Upper lobe of right lung (tissue), 1 donor: ENCODE data around the gene NCR3LG1. TPM values are rescaled to one million over a fixed set of nuclear protein-coding genes. Genes with fewer than 3 reads are reported as not detected.

Experiments
- ATAC-seq: fragments of 200-7000 bp; cut with Tn5 transposase; one replicate; pipeline ENCODE4 v1.9.1; 2020; ENCODE audit warnings: mild to moderate bottlenecking, moderate library complexity
- DNase-seq: peaks from one replicate; pipeline ENCODE4 v3.0.0-alpha.2; 2020
- H3K27ac ChIP-seq: fragments of 200-600 bp; one replicate; pipeline ENCODE4 v1.8.0; 2022
- H3K27me3 ChIP-seq: fragments of 200-600 bp; one replicate; pipeline ENCODE4 v1.8.0; 2022; ENCODE audit warnings: mild to moderate bottlenecking
- H3K36me3 ChIP-seq: fragments of 200-600 bp; one replicate; pipeline ENCODE4 v1.8.0; 2022
- H3K4me1 ChIP-seq: fragments of 200-600 bp; one replicate; pipeline ENCODE4 v1.8.0; 2022
- H3K4me3 ChIP-seq: fragments of 200-600 bp; one replicate; pipeline ENCODE4 v1.8.0; 2022; ENCODE audit warnings: mild to moderate bottlenecking
- H3K9me3 ChIP-seq: fragments of 200-600 bp; one replicate; pipeline ENCODE4 v1.8.0; 2022
- CTCF ChIP-seq: fragments of 200-600 bp; IDR thresholded peaks from one replicate; pipeline ENCODE4 v1.8.0; 2022; ENCODE audit warnings: antibody characterized with exemption
- intact Hi-C: fragments of 100-400 bp; cut with DNase I; formaldehyde crosslinking; loops from one replicate; pipeline ENCODE4 v1.11.0; 2022
- total RNA-seq: library from RNA; stranded (reverse); fragmentation: NEBNext Ultra II Directional; extraction: Animal tissue kit (Norgen Biotek cat#: 25700); gene quantifications from one replicate; pipeline ENCODE4 v1.2.1, GENCODE V29; 2021
- donor health status: DM: no; HTN: yes; CAD: no; lungs with severe emphysema.

Gene NCR3LG1
- total RNA-seq, 1 donor from 2014 or later, result 5.6 TPM

- peaks cover 2% of the 10 kb centered on the region for H3K27me3 ChIP-seq
- no peaks in the 10 kb centered on the region for H3K4me1 ChIP-seq
- no peak overlapping the region for H3K4me3 ChIP-seq
- H3K9me3 ChIP-seq, result no peaks in the 10 kb centered on the region
- no peak overlapping the region for H3K27ac ChIP-seq
- ATAC-seq (no peak), DNase-seq (no peak)
- intact Hi-C loops, result no loop called here
- TF ChIP-seq CTCF, result no peak
- H3K36me3 ChIP-seq, result no peaks in the 10 kb centered on the region
These were observed 63.4 kb downstream of the NCR3LG1 start for GRCh38 chr11:17414992-17415391.

- DNase-seq (no peak), ATAC-seq (no peak)
- intact Hi-C loops, result no loop called here
- H3K27me3 ChIP-seq, result peaks cover 7% of the 10 kb centered on the region
- no peaks in the 10 kb centered on the region for H3K9me3 ChIP-seq
- no peak overlapping the region for H3K27ac ChIP-seq
- no peaks in the 10 kb centered on the region for H3K4me1 ChIP-seq
- H3K36me3 ChIP-seq, result no peaks in the 10 kb centered on the region
- no peak overlapping the region for H3K4me3 ChIP-seq
- no peak for TF ChIP-seq CTCF
These were observed 64.0 kb downstream of the NCR3LG1 start for GRCh38 chr11:17415523-17416104.

- H3K4me3 ChIP-seq, result no peak overlapping the region
- H3K27ac ChIP-seq, result no peak overlapping the region
- ATAC-seq (no peak), DNase-seq (no peak)
- no peak for TF ChIP-seq CTCF
- H3K27me3 ChIP-seq, result peaks cover 7% of the 10 kb centered on the region
- no peaks in the 10 kb centered on the region for H3K9me3 ChIP-seq
- no peaks in the 10 kb centered on the region for H3K4me1 ChIP-seq
- intact Hi-C loops, result no loop called here
- no peaks in the 10 kb centered on the region for H3K36me3 ChIP-seq
These were observed 64.9 kb downstream of the NCR3LG1 start for GRCh38 chr11:17416492-17416891.

- Histone ChIP-seq H3K4me1 (no peaks in the 10 kb centered on the region), H3K36me3 (no peaks in the 10 kb centered on the region), H3K27me3 (peaks cover 7% of the 10 kb centered on the region), H3K9me3 (no peaks in the 10 kb centered on the region), H3K4me3 (no peak overlapping the region), H3K27ac (no peak overlapping the region)
- intact Hi-C loops, result no loop called here
- no peak for TF ChIP-seq CTCF
- DNase-seq (no peak), ATAC-seq (no peak)
These were observed 67.0 kb downstream of the NCR3LG1 start for GRCh38 chr11:17418444-17419081.

GRCh38 chr11:17421781-17422180 is 70.2 kb downstream of the NCR3LG1 start:
- ATAC-seq (no peak), DNase-seq (no peak)
- Histone ChIP-seq H3K9me3 (no peaks in the 10 kb centered on the region), H3K4me3 (no peak overlapping the region), H3K27me3 (peaks cover 7% of the 10 kb centered on the region), H3K36me3 (no peaks in the 10 kb centered on the region), H3K27ac (no peak overlapping the region), H3K4me1 (no peaks in the 10 kb centered on the region)
- TF ChIP-seq CTCF, result no peak
- intact Hi-C loops, result no loop called here
